ENCODE measurements around the gene UQCR10. TPM values are rescaled to one million over a fixed set of nuclear protein-coding genes. Genes with fewer than 3 reads are reported as not detected.

The UQCR10 gene
- total RNA-seq, 1 donor from 2014 or later = 77.4 TPM

- H3K4me3 Mint-ChIP-seq (ENCODE audit: unreplicated experiment) = no peak overlapping the region
- H3K4me1 Mint-ChIP-seq (ENCODE audit: unreplicated experiment) = peaks cover 11% of the 10 kb centered on the region
- H3K9me3 Mint-ChIP-seq (ENCODE audit: unreplicated experiment) = no peaks in the 10 kb centered on the region
- H3K36me3 Mint-ChIP-seq (ENCODE audit: unreplicated experiment) = peaks cover 13% of the 10 kb centered on the region
- H3K27me3 Mint-ChIP-seq (ENCODE audit: unreplicated experiment) = no peaks in the 10 kb centered on the region
- TF ChIP-seq, protein P1, sequence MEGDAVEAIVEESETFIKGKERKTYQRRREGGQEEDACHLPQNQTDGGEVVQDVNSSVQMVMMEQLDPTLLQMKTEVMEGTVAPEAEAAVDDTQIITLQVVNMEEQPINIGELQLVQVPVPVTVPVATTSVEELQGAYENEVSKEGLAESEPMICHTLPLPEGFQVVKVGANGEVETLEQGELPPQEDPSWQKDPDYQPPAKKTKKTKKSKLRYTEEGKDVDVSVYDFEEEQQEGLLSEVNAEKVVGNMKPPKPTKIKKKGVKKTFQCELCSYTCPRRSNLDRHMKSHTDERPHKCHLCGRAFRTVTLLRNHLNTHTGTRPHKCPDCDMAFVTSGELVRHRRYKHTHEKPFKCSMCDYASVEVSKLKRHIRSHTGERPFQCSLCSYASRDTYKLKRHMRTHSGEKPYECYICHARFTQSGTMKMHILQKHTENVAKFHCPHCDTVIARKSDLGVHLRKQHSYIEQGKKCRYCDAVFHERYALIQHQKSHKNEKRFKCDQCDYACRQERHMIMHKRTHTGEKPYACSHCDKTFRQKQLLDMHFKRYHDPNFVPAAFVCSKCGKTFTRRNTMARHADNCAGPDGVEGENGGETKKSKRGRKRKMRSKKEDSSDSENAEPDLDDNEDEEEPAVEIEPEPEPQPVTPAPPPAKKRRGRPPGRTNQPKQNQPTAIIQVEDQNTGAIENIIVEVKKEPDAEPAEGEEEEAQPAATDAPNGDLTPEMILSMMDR (IDR thresholded peaks at IDR 0.05) = peak; percentile 48
- DNase-seq (ENCODE audit: extremely low spot score, unreplicated experiment) = no peak
- no peak overlapping the region for H3K27ac Mint-ChIP-seq (ENCODE audit: unreplicated experiment)
These were observed 5.0 kb downstream of the UQCR10 start for GRCh38 chr22:29772170-29772641.

DNA sequence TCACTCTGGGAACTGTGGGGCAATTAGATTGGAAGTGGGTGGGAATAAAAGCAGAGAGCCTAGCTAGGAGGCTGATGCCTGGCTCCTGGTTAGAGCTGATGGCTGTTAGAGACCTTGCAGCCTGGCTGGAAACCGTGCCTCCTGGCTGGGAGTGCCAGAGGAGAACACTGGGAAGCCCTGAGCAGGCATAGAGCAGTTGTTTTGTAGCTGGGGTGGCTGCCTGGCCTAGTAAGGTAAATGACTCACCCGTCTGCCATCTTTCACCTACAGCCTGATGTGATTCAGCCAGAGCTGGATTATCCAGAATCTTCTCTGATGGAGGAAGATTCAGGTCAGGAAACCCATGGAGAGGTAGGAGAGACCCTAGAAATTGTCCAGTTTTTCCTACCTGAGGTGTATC is 6.1 kb downstream of the UQCR10 start:
- TF ChIP-seq, protein P1 (IDR thresholded peaks at IDR 0.05) = no peak
- Mint-ChIP-seq H3K9me3 (ENCODE audit: unreplicated experiment) (no peaks in the 10 kb centered on the region), H3K4me3 (ENCODE audit: unreplicated experiment) (no peak overlapping the region), H3K36me3 (ENCODE audit: unreplicated experiment) (peaks cover 13% of the 10 kb centered on the region), H3K27ac (ENCODE audit: unreplicated experiment) (no peak overlapping the region), H3K4me1 (ENCODE audit: unreplicated experiment) (peaks cover 6% of the 10 kb centered on the region), H3K27me3 (ENCODE audit: unreplicated experiment) (no peaks in the 10 kb centered on the region)
- no peak for DNase-seq (ENCODE audit: extremely low spot score, unreplicated experiment)

GRCh38 chr22:29780220-29780619 is 13.1 kb downstream of the UQCR10 start:
- no peaks in the 10 kb centered on the region for H3K36me3 Mint-ChIP-seq (ENCODE audit: unreplicated experiment)
- no peak overlapping the region for H3K27ac Mint-ChIP-seq (ENCODE audit: unreplicated experiment)
- TF ChIP-seq, protein P1 (IDR thresholded peaks at IDR 0.05) = no peak
- no peak overlapping the region for H3K4me3 Mint-ChIP-seq (ENCODE audit: unreplicated experiment)
- H3K9me3 Mint-ChIP-seq (ENCODE audit: unreplicated experiment) = no peaks in the 10 kb centered on the region
- H3K27me3 Mint-ChIP-seq (ENCODE audit: unreplicated experiment) = no peaks in the 10 kb centered on the region
- DNase-seq (ENCODE audit: extremely low spot score, unreplicated experiment) = no peak
- peaks cover 28% of the 10 kb centered on the region for H3K4me1 Mint-ChIP-seq (ENCODE audit: unreplicated experiment)

GRCh38 chr22:29780748-29781676 is 13.8 kb downstream of the UQCR10 start:
- TF ChIP-seq, protein P1 (IDR thresholded peaks at IDR 0.05) = no peak
- no peak for DNase-seq (ENCODE audit: extremely low spot score, unreplicated experiment)
- Mint-ChIP-seq H3K4me1 (ENCODE audit: unreplicated experiment) (peaks cover 28% of the 10 kb centered on the region), H3K4me3 (ENCODE audit: unreplicated experiment) (no peak overlapping the region), H3K27ac (ENCODE audit: unreplicated experiment) (peak overlapping the region; percentile 79), H3K36me3 (ENCODE audit: unreplicated experiment) (no peaks in the 10 kb centered on the region), H3K9me3 (ENCODE audit: unreplicated experiment) (no peaks in the 10 kb centered on the region), H3K27me3 (ENCODE audit: unreplicated experiment) (no peaks in the 10 kb centered on the region)

DNA sequence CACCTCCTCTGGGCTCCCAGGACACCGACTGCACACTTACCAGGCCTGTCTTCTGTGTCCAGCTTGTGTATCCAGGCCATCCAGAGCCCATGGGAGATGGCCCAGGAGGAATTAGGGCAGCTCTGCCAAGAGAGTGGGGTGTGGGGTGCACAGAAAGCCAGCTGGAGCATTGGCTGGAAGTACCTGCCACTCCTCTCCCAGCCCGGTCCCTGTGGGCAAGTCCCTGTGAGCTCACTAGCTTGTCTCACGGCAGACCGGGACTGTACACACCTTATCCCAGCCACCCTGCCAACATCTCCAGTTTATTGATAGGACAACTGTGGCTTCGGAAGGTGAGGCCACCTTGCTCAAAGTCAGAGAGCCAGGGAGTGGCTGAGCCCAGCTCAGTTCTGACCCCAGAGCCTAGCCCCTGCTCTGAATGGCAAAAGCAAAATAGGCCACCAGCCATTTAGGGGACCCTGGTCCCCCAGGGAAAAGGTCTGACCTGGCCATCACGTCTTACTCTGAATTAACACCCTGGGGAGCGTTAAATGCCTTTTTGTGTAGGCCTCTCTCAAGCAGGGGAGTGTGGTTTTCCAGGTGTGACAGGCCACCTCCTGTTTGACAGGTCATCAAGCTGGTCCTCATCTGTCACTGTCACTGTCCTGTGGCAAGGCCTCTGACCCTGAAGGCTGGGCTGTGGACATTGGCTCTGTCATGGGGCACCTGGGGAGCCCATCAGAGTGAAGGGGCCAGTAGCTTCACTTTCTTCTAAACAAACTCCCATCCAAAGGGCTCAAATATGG is 15.1 kb downstream of the UQCR10 start:
- TF ChIP-seq, protein P1 (IDR thresholded peaks at IDR 0.05) = no peak
- H3K9me3 Mint-ChIP-seq (ENCODE audit: unreplicated experiment) = no peaks in the 10 kb centered on the region
- peaks cover 4% of the 10 kb centered on the region for H3K36me3 Mint-ChIP-seq (ENCODE audit: unreplicated experiment)
- peaks cover 28% of the 10 kb centered on the region for H3K4me1 Mint-ChIP-seq (ENCODE audit: unreplicated experiment)
- DNase-seq (ENCODE audit: extremely low spot score, unreplicated experiment) = no peak
- no peaks in the 10 kb centered on the region for H3K27me3 Mint-ChIP-seq (ENCODE audit: unreplicated experiment)
- H3K27ac Mint-ChIP-seq (ENCODE audit: unreplicated experiment) = no peak overlapping the region
- no peak overlapping the region for H3K4me3 Mint-ChIP-seq (ENCODE audit: unreplicated experiment)
